Measurements from ENCODE around the gene ABCB9.
A peak's percentile ranks its signal among the peaks of the same experiment; 100 is the strongest.
"Not testable (repeated sequence)": the region's sequence is repeated elsewhere in the genome, so short reads cannot be mapped to it uniquely, and the experiment has no call there.

ABCB9 gene

DNA sequence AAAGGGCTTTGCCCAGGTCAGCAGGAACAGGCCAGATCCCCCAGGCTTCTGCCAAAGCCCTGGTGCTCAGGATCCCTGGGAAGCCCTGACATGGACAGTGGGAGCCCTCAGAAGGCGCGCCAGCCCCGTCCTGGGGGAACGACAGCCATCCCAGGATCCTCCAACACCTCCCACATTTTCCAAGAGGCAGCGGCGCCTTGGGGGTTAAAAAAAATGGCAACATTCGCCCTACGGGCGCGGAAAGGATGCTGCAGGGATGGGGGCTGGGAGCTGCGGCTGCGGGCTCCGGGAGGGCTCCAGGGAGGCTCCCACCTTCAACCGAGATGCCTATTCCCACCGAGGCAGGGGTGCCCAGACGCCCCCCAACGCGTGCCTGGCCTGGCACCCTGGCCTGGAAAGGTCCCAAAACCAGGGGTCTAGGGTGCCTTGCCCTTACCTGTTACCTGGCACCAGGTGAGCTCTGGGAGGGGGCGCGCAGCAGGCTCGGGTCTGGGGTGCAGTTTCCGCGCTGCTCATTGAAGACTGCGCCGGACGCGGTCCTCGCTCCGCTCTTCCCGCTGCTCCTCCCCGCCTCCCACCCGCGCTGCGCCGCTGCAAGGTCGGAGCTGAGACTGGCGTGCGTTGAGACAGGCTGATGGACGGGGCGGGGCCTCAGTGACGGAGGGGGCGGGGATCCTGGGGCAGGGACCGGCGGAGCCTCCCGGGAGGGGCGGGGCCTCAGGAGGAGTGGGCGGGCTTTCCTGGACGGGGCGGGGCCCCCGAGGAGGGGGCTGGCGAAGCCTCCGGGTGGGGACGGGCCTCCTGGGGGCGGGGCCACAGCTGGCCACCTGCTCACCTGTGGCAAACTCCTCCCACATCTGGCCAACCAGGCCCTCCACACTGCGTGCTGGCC, at the start of gene ABCB9:
TSS of gene ABCB9 (minus strand) at position 613 of the 892 bp plus-strand sequence. CDS start 6,228 bp downstream, outside the sequence.
- FAIRE-seq = no peak

DNA sequence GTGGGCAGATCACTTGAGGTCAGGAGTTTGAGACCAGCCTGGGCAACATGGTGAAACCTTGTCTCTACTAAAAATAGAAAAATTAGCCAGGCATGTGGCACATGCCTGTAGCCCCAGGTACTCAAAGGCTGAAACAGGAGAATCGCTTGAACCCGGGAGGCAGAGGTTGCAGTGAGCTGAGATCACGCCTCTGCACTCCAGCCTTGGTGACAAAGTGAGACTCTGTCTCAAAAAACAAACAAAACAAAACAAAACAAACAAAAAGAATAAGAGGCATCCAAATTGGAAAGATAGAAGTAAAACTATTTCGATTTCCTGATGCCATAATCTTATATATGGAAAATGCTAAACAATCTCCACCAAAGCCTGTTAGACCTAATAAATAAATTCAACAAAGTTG, 48.2 kb upstream of the ABCB9 start:
- FAIRE-seq = not testable (repeated sequence)

More for the DNA sequence above, at the start of gene ABCB9:
- DNase-seq (ENCODE audit: low spot score) = peak; percentile 71

DNA sequence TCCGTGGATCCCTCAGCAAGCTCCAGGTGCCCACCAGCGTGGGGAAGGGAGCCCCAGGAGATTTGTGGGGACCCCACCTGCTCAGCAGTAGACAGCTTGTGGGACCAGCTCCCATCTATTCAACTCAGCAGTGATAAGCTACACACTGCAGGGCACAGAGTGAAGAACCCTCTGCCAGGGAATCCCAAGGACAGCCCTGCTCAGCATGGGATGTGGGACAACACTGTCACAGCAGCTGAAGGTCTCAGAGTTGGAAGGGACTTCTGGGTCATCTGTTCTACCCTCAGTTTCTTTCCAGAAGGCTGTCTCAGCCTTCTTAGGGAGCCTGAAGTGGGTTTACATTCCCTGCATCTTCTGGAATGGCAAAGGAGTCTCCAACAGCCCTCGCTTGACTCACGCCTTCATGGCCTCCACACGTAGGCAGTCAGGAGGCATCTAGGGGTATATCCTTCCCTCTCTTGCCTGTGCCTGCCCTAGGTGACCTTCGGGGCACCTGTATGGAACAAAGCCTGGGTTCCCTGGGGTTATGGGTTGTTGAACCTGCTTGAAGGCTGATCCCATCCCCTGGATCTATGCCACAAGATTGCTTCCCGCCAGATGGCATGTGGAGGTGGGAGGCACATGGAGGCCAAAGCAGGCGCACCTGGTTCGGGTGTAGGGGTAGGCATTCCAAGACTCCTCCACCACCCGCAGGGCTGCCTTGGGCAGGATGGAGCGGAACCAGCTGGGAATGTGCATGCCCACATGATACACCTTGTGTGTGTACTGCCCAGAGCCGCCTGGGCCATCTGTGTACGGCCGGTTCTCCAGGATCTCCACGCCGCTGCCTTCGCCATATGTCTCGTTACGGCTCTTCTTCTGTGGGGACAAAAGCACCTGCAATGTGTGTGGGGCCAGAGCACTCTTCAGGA, 47.2 kb upstream of the ABCB9 start:
- DNase-seq (ENCODE audit: low spot score) = no peak
- FAIRE-seq = no peak

More for the DNA sequence above, 48.2 kb upstream of the ABCB9 start:
- DNase-seq (ENCODE audit: low spot score) = not testable (repeated sequence)

DNA sequence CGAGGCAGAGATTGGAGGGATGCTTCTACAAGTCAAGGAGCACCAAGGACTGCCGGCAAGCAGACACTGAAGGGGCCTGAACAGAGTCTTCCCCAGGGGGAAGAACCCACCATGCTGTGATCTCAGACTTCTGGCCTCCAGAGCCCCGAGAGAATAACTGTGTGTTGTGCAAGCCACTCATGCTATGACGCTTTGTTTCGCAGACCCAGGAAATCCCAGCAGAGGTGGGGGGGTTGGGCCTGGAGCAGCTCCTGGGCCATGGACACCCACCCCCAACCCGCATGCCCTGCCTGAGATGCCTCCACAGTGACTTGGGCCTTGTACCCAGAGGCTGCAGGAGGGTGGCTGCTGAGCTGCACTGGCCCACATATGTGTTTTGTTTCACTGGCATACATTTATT, 45.4 kb upstream of the ABCB9 start:
- DNase-seq (ENCODE audit: low spot score) = no peak
- no peak for FAIRE-seq

DNA sequence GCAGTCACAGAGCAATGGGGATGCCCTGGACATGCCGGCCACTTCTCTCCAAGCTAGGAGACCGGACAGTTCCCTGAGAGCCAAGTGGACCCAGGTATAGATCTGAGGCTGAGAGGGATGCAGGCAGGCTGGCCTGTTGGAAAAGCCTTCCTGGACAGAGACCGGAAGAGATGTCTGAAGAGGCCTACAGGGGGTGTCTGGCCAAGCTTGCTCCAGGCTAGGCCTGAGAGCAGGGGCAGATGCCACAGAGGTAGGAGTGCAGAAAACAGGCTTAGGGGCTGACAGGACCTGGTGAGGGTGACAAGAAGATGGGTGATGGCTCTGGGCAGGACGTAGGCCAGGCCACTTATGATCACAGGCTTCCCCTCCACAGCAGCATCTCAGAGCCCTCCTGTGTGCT, 44.4 kb upstream of the ABCB9 start:
- FAIRE-seq = no peak

DNA sequence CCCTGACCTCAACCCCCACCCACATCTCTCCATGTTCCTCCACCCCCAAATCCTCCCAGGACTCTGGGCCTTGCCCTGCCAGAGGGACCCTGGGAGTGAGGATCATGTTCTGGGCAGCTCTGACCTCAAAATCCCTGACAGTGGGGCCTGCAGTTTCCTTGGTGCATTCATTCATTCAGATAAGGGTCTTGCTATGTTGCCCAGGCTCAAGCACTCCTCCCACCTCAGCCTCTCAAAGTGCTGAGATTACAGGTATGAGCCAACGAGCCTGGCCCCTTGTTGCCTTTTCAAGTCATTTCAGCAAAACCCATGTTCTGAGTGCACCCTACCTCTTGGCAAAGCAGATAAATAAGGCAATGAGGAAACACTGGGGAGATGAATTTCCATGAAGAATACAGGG, 43.8 kb upstream of the ABCB9 start:
- no peak for DNase-seq (ENCODE audit: low spot score)
- no peak for FAIRE-seq

More for the DNA sequence above, 44.4 kb upstream of the ABCB9 start:
- no peak for DNase-seq (ENCODE audit: low spot score)

DNA sequence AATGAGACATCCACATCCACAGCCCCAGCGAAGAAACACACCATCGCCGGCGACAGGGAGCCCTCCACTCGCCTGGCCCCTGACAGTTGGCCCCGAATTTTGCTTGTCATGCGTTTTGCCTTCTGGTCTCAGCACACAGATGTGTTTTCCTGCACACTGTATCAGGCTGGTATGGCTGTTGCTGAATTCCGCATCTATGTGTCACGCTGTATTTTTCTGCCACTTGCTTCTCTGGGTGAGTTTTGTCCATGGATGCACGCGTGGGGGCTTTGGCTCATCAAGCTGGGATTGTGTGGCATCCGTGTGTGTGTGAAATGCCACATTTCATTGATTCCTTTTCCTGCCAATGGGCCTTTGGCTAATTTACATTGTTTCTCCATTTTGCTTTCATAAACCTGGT, 40.7 kb upstream of the ABCB9 start:
- FAIRE-seq (no peak), DNase-seq (ENCODE audit: low spot score) (no peak)

DNA sequence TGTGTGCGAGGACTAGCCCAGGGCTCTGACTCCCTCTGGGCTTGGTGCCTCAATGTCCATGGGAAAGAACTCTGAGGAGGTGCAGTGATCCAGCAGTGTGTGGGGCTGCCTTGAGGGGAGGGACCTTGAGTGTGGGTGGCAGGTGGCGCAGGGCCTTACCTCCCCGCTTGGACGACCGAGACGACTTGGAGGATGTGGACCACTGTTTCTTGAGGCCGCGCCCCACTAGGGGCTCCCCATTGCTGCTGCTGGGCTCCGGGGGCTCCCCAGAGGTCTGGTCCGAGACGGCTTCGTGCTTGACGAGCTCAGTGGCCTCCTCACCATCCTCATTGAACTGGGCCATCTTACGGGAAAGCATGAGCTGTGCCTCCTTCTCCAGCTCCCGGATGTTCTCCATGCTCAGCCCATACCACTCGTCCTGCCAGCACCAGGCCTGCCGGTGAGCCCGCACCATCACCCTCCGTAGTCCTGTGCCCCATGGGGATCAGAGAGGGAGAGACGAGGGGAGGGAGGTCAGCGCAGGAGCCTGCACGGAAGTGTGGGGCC, 38.9 kb upstream of the ABCB9 start:
- DNase-seq (ENCODE audit: low spot score) (no peak), FAIRE-seq (no peak)

DNA sequence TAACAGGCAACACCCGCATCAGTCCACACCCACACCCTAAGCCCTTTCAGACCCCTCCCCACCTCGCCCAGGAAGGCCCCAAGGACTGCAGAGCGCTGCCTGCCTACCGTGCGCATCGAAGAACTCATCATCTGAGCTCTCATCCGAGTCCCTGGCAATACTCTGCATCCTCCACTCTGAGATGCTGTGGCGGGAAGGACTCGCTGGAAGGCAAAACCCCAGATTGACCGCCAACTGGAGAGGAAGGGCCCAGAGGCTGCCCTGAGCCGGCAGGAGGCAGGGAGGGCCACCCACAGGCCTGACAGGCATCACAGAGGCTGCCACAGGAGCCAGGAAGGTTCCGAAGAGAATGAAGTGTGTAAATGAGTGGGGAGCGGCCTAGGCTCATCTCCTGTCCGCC, 38.0 kb upstream of the ABCB9 start:
- no peak for DNase-seq (ENCODE audit: low spot score)
- FAIRE-seq = no peak

DNA sequence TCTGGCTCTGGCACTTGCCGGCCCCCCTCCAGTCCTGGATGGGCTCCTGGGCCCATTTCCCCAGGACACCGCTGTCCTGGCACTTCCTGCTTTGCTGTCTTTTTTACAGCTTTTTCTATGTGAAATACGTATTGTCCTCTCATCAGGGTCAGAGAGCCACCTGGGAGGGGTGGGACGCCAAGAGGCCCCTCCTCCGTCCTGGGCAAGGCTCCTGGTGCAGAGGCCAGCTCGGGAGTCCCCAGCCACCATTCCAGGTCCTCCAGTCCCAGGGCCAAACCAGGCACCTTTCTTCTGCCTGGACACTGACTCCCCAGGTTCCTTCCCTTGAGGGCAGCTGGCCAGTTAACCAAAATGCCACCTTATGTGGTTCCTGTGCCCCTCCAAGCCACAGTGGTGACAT, 37.0 kb upstream of the ABCB9 start:
- DNase-seq (ENCODE audit: low spot score) (no peak), FAIRE-seq (no peak)

DNA sequence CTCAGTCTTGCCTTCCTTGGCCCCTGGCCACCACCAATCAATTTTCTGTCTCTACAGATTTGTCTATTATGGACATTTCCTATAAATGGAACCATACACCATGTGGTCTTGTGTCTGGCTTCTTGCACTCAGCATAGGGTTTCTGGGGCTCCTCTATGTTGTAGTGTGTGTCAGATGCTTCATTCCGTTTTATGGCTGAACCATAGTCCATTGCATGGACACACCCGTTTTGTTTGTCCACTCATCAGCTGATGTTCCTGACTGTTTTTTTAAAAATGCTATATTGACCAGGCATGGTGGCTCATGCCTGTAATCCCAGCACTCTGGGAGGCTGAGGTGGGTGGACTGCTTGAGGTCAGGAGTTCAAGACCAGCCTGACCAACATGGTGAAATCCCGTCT, 35.2 kb upstream of the ABCB9 start:
- DNase-seq (ENCODE audit: low spot score) (no peak), FAIRE-seq (no peak)

DNA sequence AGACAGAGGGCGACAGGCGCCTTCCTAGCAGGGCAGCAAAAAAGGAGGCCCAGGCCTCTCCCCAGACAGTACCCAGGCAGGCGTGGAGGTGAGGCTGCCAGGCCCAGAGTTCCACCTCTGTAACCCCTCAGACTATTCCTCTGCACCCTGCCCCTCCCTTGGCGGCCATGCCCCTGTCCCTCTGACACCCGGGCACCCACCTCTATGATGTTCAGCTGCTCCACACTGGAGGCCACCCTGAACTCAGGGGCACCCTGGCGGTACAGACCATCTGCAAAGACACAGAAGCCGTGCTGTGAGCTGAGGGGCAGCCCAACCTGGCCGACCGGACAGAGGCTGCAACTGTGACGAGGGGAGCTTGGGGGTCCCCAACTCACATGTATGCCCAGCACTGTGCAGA, 34.3 kb upstream of the ABCB9 start:
- DNase-seq (ENCODE audit: low spot score) (no peak), FAIRE-seq (no peak)

DNA sequence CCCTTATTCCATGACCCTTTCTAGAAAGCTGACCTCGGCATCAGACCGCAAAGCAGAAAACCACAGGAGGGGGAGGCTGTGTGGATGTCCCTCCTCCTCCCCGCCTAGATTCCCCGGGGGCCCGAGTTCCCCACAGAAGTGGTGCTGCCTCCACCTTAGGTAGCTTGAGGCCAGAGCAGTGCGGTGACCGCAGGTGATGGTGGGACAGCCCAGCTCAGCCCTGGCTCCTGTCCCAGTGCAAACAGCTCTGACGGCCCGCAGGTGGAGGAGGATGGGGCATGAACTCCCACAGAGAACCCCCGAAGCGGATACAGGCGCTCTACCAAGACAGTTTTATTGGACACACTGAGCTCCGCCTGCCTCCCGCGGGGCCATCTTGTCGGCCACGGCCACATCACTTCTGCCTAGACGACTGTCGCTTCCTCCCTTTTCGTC, 33.7 kb upstream of the ABCB9 start:
- DNase-seq (ENCODE audit: low spot score) (no peak), FAIRE-seq (no peak)

DNA sequence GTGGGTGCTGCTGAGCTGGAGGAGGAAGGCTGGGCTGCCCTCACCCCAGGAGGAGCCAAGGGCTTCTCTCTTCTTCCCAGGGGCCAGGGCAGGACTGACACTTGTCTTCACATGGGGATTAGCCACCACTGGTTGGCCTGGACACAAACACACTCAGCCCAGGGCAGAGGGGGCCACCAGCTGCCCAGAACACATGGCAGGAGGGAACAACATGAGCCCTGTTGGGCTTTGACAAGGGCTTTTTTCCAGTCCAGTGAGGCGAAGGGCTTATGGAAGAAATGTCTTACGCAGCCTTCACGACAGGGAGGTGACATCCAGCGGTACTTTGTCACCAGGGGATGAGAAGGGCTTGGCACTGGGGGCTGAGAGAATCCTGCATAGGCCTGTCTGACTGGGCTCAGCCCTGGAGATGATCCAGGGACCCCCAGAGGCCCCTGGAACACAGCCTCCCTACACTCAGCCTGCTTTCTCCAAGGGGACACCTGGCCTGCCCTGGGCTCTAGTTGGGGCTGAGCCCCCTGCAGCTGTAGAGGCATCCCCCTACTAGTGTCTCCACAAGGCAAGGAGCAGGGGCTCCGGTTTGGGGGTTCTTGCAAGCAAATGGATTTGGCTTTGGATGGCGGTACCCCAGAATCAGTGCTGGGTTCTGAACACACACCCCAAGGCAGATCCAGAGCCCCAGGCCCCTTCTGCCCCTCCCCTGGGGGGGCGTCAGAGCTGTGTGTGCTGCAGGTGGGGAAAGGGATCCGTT, 33.1 kb upstream of the ABCB9 start:
- no peak for DNase-seq (ENCODE audit: low spot score)
- no peak for FAIRE-seq

DNA sequence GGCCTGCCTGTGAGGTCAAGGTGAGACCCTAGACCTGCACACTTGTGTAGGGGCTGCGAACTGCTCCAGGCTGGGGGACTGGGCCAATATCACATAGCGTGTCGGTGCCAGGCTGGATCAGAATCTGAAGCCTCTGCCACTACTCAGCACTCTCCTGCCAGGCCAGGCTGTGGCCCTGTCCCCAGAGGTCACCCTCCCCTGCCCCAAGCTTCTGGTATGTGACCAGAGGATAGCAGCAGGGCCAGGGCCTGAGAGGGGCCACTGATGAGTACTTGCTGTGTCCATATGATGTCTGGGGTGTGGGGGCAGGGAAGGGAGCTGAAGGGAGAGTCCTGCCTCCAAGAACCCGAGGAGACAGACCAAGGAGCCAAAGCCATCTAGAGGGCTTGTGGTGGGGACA, 32.1 kb upstream of the ABCB9 start:
- no peak for FAIRE-seq

DNA sequence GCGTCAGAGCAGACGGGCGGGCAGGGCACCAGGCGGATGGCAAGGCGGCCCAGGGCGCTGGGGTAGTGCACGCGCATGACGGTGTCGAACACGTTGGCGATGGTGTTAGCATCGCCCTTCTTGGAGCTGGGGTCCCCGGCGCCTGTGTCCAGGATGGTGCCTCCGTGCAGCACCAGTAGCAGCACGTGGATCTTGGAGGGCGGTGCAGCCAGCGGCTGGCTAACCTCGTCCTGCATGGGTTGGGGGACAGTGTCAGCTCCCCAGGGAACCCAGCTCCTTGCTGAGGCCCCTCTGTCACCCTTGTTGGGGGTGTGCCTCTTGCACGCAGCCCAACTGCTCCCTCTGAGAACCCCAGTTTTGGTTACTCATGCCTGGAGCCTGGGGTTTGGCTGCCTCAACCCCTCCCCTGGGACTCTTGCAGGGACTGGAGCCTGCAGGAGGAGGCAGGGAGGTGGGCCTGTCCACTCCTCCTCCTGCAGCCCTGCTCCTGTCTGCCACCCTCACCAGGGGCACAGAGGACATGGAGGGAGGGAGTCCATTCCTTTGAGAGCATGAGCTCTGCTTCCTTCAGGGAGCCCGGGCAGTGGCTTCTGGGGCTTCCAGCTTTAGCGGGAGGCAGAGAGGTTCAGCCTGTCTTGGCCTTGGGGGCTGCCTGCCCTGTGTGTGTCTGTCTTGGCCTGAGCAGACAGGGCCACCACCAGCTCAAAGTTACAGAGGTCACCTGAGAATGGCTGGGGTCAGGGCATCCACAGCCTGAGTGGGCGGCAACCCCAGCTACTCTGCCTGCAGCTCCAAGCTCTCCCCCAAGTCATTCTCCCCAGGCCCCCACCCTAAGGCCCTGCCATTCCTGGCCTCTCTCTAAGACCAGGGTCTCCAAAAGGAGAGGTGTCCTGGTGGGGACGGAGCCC, 31.3 kb upstream of the ABCB9 start:
- no peak for FAIRE-seq
- no peak for DNase-seq (ENCODE audit: low spot score)

More for the DNA sequence above, 32.1 kb upstream of the ABCB9 start:
- no peak for DNase-seq (ENCODE audit: low spot score)

DNA sequence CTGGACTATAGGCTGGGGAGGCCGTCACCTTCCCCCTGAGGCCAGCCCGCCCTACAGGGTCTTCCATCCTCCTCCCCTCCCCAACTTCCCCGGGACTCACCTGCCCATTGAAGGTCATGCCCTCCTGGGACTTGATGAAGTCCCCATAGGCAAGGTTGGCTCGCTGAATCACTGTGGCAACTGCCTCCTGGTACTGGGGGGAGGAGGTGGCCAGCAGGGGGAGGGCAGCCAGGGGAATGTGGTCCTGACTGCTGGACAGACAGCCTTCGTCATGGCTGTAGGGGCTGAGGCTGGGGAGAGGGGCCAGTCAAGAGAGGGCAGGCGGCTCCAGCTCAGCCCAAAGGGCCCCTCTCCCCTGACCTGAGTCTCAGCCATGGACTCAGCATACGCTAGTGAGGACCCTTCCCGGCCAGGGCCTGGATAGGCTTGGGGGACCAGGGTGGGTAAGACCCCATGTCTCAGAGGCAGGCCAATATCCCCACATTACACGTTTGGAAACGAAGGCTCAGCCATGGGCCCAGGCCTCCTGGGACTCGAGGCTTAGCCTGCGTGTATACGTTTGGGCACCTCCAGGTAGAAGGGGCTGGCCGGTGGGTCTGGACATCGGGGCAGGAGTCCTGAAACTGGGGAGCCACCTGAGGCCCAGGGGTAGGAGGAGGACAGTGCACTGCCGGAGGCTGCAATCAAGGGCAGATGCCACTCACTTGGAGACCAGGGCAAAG, 30.5 kb upstream of the ABCB9 start:
- FAIRE-seq (no peak), DNase-seq (ENCODE audit: low spot score) (no peak)

DNA sequence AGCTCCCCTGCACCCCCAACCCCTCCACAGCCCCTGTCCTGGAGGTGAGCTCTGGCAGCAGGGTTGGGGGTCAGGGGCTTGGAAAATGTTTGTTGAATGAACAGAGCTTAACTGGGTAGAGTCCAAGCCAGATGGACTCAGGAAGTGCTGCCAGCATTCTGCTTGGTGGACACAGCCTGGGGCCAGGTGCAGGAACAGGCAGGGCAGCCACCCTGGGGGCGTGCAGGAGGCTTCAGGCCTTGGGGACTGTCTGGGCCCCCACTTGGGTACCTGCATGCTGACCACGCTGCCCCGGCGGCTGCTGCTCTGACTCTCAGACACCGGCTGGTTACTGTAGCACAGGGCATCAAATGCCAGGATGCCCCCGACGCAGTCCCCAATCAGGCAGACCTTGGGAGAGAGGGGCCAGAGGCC, 29.9 kb upstream of the ABCB9 start:
- FAIRE-seq (no peak), DNase-seq (ENCODE audit: low spot score) (no peak)

DNA sequence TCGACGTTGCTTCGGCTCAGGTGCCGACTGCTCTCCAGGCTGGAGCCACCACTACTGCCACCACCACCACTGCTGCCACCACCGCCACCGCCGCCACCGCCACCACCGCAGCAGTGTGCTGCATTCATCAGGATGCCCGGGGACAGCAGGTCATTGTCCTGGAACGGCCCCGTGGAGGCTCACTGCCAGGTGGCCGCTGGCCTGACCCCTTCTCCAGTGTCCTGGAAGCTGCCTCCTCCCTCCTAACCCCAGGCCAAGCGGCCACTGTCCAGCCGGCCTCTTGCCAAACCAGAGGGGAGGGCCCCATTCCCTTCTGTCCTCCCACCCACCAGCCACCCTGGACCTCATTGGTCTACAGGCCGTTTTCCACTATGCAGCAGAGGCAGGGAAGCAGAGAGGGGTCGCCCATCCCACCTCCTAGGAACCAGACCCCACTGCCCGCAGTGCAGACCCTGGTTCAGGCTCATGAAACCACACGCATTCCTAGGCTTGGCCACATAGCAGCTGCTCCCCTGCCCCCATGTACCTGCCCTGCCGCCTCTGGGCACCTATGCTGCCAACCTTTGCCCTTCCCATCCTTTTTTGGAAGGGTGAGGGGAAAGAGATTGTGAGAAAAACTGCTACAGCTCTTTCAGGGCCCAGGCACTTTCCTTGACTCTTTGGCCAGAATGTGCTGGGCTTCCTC, 29.4 kb upstream of the ABCB9 start:
- DNase-seq (ENCODE audit: low spot score) = no peak

More for the DNA sequence above, 29.4 kb upstream of the ABCB9 start:
- no peak for FAIRE-seq

All from RCC 7860 (cell line).